Astrocyte (in vitro differentiated cells and primary cell): ENCODE results near the gene ACTN1. TPM values are rescaled to one million over a fixed set of nuclear protein-coding genes. Genes with fewer than 3 reads are reported as not detected.
A peak's percentile ranks its signal among the peaks of the same experiment; 100 is the strongest.

Experiments used
- DNase-seq: peaks from one replicate; pipeline ENCODE4 v3.0.0-alpha.2; 2010; ENCODE audit warnings: low read depth
- FAIRE-seq: peaks from 2 replicates; lab custom pipeline; 2011; peaks lifted over from hg19 to GRCh38; lab: Jason Lieb, UNC
- H2AFZ ChIP-seq: 2 replicates; pipeline ENCODE4 v1.6.0; 2012; ENCODE audit warnings: low read depth, low read length, inconsistent platforms
- H3K27ac ChIP-seq: 2 replicates; pipeline ENCODE4 v1.5.1; 2011; ENCODE audit warnings: low read depth, low read length, inconsistent platforms
- H3K27me3 ChIP-seq: 2 replicates; pipeline ENCODE4 v1.6.0; 2011; ENCODE audit warnings: low read length, inconsistent platforms; ENCODE audit not compliant: insufficient read depth
- H3K36me3 ChIP-seq: 2 replicates; pipeline ENCODE4 v1.5.1; 2011; ENCODE audit warnings: low read length, inconsistent platforms; ENCODE audit not compliant: insufficient read depth
- H3K4me1 ChIP-seq: 2 replicates; pipeline ENCODE4 v1.5.1; 2011; ENCODE audit warnings: low read length, inconsistent platforms; ENCODE audit not compliant: insufficient read depth
- H3K4me2 ChIP-seq: 2 replicates; pipeline ENCODE4 v1.6.0; 2012; ENCODE audit warnings: low read length, inconsistent platforms
- H3K4me3 ChIP-seq: 2 replicates; pipeline ENCODE4 v1.5.1; 2011; ENCODE audit warnings: low read depth, mild to moderate bottlenecking, low read length, inconsistent platforms; ENCODE audit not compliant: insufficient read depth
- H3K79me2 ChIP-seq: 2 replicates; pipeline ENCODE4 v1.6.0; 2012; ENCODE audit warnings: mild to moderate bottlenecking, low read length, inconsistent platforms; ENCODE audit not compliant: insufficient read depth
- H3K9ac ChIP-seq: 2 replicates; pipeline ENCODE4 v1.6.0; 2012; ENCODE audit warnings: mild to moderate bottlenecking, low read length, inconsistent platforms
- H3K9me3 ChIP-seq: 2 replicates; pipeline ENCODE4 v1.5.1; 2012; ENCODE audit warnings: low read depth, mild to moderate bottlenecking, low read length, inconsistent platforms; ENCODE audit not compliant: insufficient read depth
- H4K20me1 ChIP-seq: 2 replicates; pipeline ENCODE4 v1.6.0; 2012; ENCODE audit warnings: low read length, inconsistent platforms; ENCODE audit not compliant: insufficient read depth
- H3K27ac Mint-ChIP-seq: one replicate; pipeline ENCODE4 v1.8.0; 2021; ENCODE audit warnings: mild to moderate bottlenecking, mixed read lengths; ENCODE audit not compliant: unreplicated experiment
- H3K27me3 Mint-ChIP-seq: one replicate; pipeline ENCODE4 v1.8.0; 2021; ENCODE audit warnings: low read depth, mixed read lengths; ENCODE audit not compliant: unreplicated experiment
- H3K36me3 Mint-ChIP-seq: one replicate; pipeline ENCODE4 v1.8.0; 2021; ENCODE audit warnings: low read depth, mixed read lengths; ENCODE audit not compliant: unreplicated experiment
- H3K4me1 Mint-ChIP-seq: one replicate; pipeline ENCODE4 v1.8.0; 2021; ENCODE audit warnings: low read depth, mixed read lengths; ENCODE audit not compliant: unreplicated experiment
- H3K4me3 Mint-ChIP-seq: one replicate; pipeline ENCODE4 v1.8.0; 2021; ENCODE audit warnings: mild to moderate bottlenecking, moderate library complexity, mixed read lengths; ENCODE audit not compliant: unreplicated experiment
- H3K9me3 Mint-ChIP-seq: one replicate; pipeline ENCODE4 v1.8.0; 2021; ENCODE audit warnings: mild to moderate bottlenecking, mixed read lengths; ENCODE audit not compliant: unreplicated experiment
- CTCF ChIP-seq: IDR thresholded peaks from 2 replicates; pipeline ENCODE4 v1.5.1; 2011; ENCODE audit warnings: low read depth, mild to moderate bottlenecking, inconsistent platforms, low read length, moderate library complexity; ENCODE audit not compliant: insufficient read depth
- EZH2 ChIP-seq: IDR thresholded peaks from 2 replicates; pipeline ENCODE4 v1.6.1; 2012; ENCODE audit warnings: mild to moderate bottlenecking, low read length, inconsistent platforms; ENCODE audit not compliant: insufficient read depth
- total RNA-seq: library from RNA; stranded (reverse); gene quantifications from 2 replicates; pipeline ENCODE4 v1.2.1, GENCODE V29; 2021

The ACTN1 gene
- total RNA-seq, 1 donor from 2014 or later: 1,163 TPM

- H3K9me3 ChIP-seq: no peaks in the 10 kb centered on the region
- no peak for TF ChIP-seq CTCF
- TF ChIP-seq EZH2: no peak
- Mint-ChIP-seq H3K27me3 (no peaks in the 10 kb centered on the region), H3K9me3 (no peaks in the 10 kb centered on the region), H3K4me3 (no peak overlapping the region), H3K36me3 (peaks cover 13% of the 10 kb centered on the region), H3K27ac (peak overlapping the region; percentile 95), H3K4me1 (peaks cover 91% of the 10 kb centered on the region)
- peak overlapping the region; percentile 91 for H3K27ac ChIP-seq
- peaks cover 78% of the 10 kb centered on the region for H3K4me1 ChIP-seq
- FAIRE-seq: no peak
- DNase-seq: no peak
- H3K36me3 ChIP-seq: peaks cover 23% of the 10 kb centered on the region
- H3K27me3 ChIP-seq: no peaks in the 10 kb centered on the region
- peaks cover 92% of the 10 kb centered on the region for H4K20me1 ChIP-seq
- H3K79me2 ChIP-seq: peaks cover 97% of the 10 kb centered on the region
- peak overlapping the region; percentile 72 for H3K4me2 ChIP-seq
- peak overlapping the region; percentile 79 for H3K9ac ChIP-seq
- no peak overlapping the region for H2AFZ ChIP-seq
- H3K4me3 ChIP-seq: no peak overlapping the region
Measured at GRCh38 chr14:68937471-68938270, 41.4 kb downstream of the ACTN1 start.

GRCh38 chr14:68936980-68937379 is 42.1 kb downstream of the ACTN1 start:
- no peak overlapping the region for H3K4me3 Mint-ChIP-seq
- Histone ChIP-seq H3K9me3 (no peaks in the 10 kb centered on the region), H4K20me1 (peaks cover 92% of the 10 kb centered on the region), H3K4me3 (no peak overlapping the region), H3K27me3 (no peaks in the 10 kb centered on the region), H3K4me1 (peaks cover 76% of the 10 kb centered on the region), H2AFZ (no peak overlapping the region), H3K36me3 (peaks cover 23% of the 10 kb centered on the region), H3K79me2 (peaks cover 97% of the 10 kb centered on the region), H3K27ac (peak overlapping the region; percentile 32), H3K4me2 (peak overlapping the region; percentile 20), H3K9ac (peak overlapping the region; percentile 24)
- H3K9me3 Mint-ChIP-seq: no peaks in the 10 kb centered on the region
- H3K27ac Mint-ChIP-seq: peak overlapping the region; percentile 49
- DNase-seq: no peak
- no peaks in the 10 kb centered on the region for H3K27me3 Mint-ChIP-seq
- H3K36me3 Mint-ChIP-seq: peaks cover 7% of the 10 kb centered on the region
- TF ChIP-seq CTCF (no peak), EZH2 (no peak)
- H3K4me1 Mint-ChIP-seq: peaks cover 89% of the 10 kb centered on the region
- FAIRE-seq: no peak

GRCh38 chr14:68936476-68936875 is 42.6 kb downstream of the ACTN1 start:
- FAIRE-seq (no peak), DNase-seq (no peak)
- no peaks in the 10 kb centered on the region for H3K27me3 ChIP-seq
- H3K27ac ChIP-seq: peak overlapping the region; percentile 32
- peaks cover 23% of the 10 kb centered on the region for H3K36me3 ChIP-seq
- no peak overlapping the region for H3K4me3 ChIP-seq
- TF ChIP-seq CTCF (no peak), EZH2 (no peak)
- peaks cover 97% of the 10 kb centered on the region for H3K79me2 ChIP-seq
- no peak overlapping the region for H2AFZ ChIP-seq
- Mint-ChIP-seq H3K9me3 (no peaks in the 10 kb centered on the region), H3K4me3 (peak overlapping the region; percentile 66), H3K27ac (peak overlapping the region; percentile 49), H3K27me3 (no peaks in the 10 kb centered on the region), H3K4me1 (peaks cover 88% of the 10 kb centered on the region), H3K36me3 (peaks cover 3% of the 10 kb centered on the region)
- peak overlapping the region; percentile 20 for H3K4me2 ChIP-seq
- H3K9me3 ChIP-seq: no peaks in the 10 kb centered on the region
- H3K4me1 ChIP-seq: peaks cover 76% of the 10 kb centered on the region
- peak overlapping the region; percentile 24 for H3K9ac ChIP-seq
- H4K20me1 ChIP-seq: peaks cover 92% of the 10 kb centered on the region
